Stimulated activated CD4-positive, alpha-beta T cell treated with anti-CD3 and anti-CD28 coated beads, Interleukin-1b, Interleukin-23, amount 100 ng/mL, for 4 hours (primary cell): ENCODE measurements around the gene COMMD10.

Experiments used
- DNase-seq, 2 donors: peaks; one replicate each; pipeline ENCODE4 v3.0.0-alpha.2; 2020; ENCODE audit warnings: low read depth in 2 of 2

The COMMD10 gene

GRCh38 chr5:116292321-116292720, 207.5 kb downstream of the COMMD10 start:
- no peak for DNase-seq

GRCh38 chr5:116296335-116297072, 211.7 kb downstream of the COMMD10 start:
- DNase-seq = no peak

DNA sequence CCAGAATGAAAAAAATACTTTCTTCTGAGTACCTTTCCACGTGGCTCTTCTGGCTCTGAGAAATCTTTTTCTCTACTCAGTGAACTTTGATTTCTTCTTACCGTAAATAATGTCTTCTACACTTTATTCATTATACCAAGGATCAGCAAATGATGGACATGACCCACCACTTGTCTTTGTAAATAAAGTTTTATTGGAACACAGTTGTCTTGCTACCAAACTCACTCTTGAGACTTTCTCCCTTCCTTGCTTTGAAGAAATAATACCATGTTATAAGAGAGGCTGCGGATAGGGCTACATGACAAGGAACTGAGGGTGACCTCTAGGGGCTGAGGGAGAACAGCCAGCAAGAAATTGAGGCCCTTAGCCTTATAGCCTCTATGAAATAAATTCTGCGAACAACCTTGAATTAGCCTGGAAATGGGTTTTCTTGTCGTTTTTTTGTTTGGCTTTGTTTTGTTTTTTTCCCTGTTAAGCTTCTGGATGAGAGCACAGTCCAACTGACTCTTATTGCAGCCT, 212.5 kb downstream of the COMMD10 start:
- DNase-seq = no peak

GRCh38 chr5:116299746-116300640, 215.2 kb downstream of the COMMD10 start:
- DNase-seq = no peak

DNA sequence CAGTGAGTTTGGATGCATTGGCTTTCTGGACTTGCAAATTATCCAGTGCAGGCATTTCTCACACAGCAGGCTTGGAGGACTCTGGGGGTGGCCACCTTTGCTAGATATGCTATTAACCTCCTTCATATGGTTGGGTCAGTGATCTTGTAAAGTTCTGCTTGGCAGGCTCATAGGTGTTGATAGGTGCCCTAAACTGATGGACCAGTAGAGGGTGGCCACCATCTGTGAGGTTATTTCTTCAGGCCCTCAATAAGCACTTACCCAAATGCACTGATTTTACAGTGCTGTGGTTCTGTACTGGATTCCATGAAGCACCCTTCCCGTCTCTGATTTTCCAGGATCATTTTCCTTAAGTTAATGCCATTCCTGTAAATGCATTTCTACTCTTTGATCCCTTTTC, 216.3 kb downstream of the COMMD10 start:
- DNase-seq = no peak

GRCh38 chr5:116303340-116303739, 218.5 kb downstream of the COMMD10 start:
- no peak for DNase-seq

- no peak for DNase-seq
Observed at GRCh38 chr5:116303810-116304209, 219.0 kb downstream of the COMMD10 start.

- DNase-seq = no peak
Observed at GRCh38 chr5:116305899-116306298, 221.1 kb downstream of the COMMD10 start.

DNA sequence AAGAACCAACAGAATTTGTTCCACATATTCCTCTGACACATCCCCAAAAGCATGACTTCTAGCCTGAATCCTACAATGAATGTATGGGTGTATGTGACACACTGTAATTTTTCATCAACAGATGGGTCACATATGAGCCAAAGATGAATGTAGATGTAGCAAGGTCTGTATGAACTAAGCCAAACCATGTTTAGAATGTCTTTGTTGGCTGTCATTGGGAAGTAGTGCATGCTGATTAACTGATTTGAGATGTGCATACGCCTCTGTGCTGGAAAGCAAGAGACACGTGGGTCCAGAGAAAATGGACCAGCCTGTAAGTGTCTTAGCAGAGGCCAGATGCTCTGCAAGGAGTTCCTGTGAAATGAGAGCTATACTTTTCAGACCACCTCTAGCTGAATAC, 222.0 kb downstream of the COMMD10 start:
- no peak for DNase-seq

DNA sequence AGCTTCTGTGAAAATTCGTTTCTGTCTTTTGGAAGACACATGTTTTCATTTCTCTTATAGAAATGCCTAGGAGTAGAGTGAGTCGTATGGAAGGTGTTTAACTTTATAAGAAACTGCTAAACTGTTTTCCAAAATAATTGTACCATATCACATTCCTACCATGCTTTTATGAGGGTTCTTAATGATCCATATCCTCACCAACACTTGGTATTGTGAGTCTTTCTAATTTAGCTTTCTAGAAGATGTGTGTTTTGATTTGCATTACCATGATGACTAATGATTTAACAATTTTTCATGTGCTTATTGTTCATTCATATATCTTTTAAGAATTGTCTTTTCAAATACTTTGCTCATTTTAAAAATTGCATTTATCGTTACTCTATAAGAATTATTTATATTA, 223.6 kb downstream of the COMMD10 start:
- no peak for DNase-seq

DNA sequence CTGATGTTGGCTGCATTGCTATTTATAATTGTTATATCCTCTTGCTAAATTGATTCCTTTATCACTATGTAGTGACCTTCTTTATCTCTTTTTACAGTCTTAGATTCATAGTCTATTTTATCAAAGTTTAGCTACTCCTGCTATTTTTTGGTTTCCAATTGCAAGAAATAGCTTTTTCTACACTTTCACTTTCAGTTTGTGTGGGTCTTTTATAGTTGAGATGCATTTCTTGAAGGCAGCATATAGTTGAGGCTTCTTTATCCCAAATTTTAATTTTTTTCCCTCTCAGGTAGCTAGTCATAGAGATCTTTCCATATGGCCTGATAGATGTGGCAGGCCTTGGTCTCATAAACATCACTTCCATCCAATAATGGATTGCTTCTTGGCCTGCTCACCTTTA, 228.5 kb downstream of the COMMD10 start:
- DNase-seq = no peak

GRCh38 chr5:116315531-116315930, 230.7 kb downstream of the COMMD10 start:
- no peak for DNase-seq

- DNase-seq = no peak
Observed at GRCh38 chr5:116318091-116318854, 233.4 kb downstream of the COMMD10 start.

DNA sequence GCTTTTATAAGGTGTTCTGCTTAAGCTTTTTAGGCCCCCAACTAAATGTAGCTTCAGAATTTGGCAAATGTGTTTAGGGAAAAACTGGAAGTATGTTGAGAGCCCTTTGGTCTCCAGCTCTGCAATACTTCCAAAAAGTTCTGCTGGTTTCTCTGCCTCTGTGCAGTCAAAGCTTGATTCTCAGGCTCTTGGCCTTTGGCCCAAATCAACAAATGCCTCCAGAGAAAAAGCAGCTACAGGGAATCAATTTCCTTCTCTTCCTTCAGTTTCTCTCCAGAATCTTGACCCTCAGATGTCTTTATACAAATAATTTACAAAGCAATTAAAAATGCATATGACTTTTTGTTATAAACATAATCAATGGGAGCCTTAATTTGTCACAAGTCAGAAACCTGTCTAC, 235.7 kb downstream of the COMMD10 start:
- DNase-seq = no peak

GRCh38 chr5:116329503-116329902, 244.7 kb downstream of the COMMD10 start:
- no peak for DNase-seq

DNA sequence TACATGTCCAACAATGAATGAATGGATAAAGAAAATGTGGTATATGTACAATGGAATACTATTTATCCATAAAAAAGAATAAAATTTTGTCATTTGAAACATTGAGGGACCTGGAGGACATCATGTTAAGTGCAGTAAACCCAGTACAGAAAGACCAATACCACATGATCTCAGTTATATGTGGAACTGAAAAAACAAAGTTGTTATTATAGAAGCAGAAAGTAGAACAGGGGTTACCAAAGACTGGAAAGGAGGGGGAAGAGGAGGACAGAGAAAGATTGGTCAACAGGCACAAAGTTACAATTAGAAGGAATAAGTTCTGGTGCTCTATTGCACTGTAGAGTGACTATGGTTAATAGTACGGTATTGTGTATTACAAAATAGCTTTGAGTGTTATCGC, 256.0 kb downstream of the COMMD10 start:
- DNase-seq = no peak
